IPS-20b (cell line): ENCODE measurements around the gene FAM120B.
"Not testable (repeated sequence)": the region's sequence is repeated elsewhere in the genome, so short reads cannot be mapped to it uniquely, and the experiment has no call there.

ENCODE experiments used
- H3K27ac ChIP-seq: one replicate; pipeline ENCODE4 v1.5.1; 2013; ENCODE audit warnings: low read length
- H3K27me3 ChIP-seq: 2 replicates; pipeline ENCODE4 v1.6.1; 2013; ENCODE audit warnings: mild to moderate bottlenecking, low read length, inconsistent platforms; ENCODE audit not compliant: insufficient read depth
- H3K36me3 ChIP-seq: 2 replicates; pipeline ENCODE4 v1.6.1; 2013; ENCODE audit warnings: low read depth, mild to moderate bottlenecking, inconsistent platforms, low read length, moderate library complexity; ENCODE audit not compliant: insufficient read depth
- H3K4me1 ChIP-seq: 2 replicates; pipeline ENCODE4 v1.6.1; 2013; ENCODE audit warnings: mild to moderate bottlenecking, control low read depth, inconsistent platforms, low read length, moderate library complexity; ENCODE audit not compliant: insufficient read depth
- H3K4me3 ChIP-seq: 2 replicates; pipeline ENCODE4 v1.5.1; 2013; ENCODE audit warnings: mild to moderate bottlenecking, low read length, inconsistent platforms
- H3K9ac ChIP-seq: 2 replicates; pipeline ENCODE4 v1.6.1; 2013; ENCODE audit warnings: low read depth, mild to moderate bottlenecking, inconsistent platforms, low read length, moderate library complexity
- H3K9me3 ChIP-seq: 2 replicates; pipeline ENCODE4 v1.6.1; 2013; ENCODE audit warnings: mild to moderate bottlenecking, low read depth, low read length, inconsistent platforms; ENCODE audit not compliant: insufficient read depth

The FAM120B gene

DNA sequence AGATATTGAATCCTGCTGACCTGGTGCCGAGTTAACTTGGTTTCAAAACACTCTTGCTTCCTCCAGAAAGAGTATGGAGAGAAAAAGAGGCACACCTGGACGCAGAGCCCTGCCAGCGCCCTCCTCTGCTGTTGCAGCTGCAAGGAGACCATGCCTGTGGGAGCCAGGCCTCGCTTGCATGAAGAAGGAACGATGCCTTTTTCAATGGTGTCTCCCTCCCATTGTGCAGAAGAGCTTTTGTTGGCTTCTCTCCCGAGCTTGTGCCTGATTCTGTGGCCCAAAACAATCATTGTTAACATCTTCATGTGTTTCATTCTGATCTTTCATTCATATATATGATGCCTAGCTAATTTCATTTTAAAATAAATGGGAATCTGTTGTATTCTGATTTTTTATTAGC, 98.1 kb downstream of the FAM120B start:
- no peak overlapping the region for H3K27ac ChIP-seq
- H3K27me3 ChIP-seq, result no peaks in the 10 kb centered on the region
- H3K36me3 ChIP-seq, result peaks cover 21% of the 10 kb centered on the region; the same call in 1 of the 2 replicates
- H3K4me3 ChIP-seq, result no peak overlapping the region
- no peak overlapping the region for H3K9ac ChIP-seq
- H3K9me3 ChIP-seq, result no peaks in the 10 kb centered on the region
- peaks cover 19% of the 10 kb centered on the region for H3K4me1 ChIP-seq

DNA sequence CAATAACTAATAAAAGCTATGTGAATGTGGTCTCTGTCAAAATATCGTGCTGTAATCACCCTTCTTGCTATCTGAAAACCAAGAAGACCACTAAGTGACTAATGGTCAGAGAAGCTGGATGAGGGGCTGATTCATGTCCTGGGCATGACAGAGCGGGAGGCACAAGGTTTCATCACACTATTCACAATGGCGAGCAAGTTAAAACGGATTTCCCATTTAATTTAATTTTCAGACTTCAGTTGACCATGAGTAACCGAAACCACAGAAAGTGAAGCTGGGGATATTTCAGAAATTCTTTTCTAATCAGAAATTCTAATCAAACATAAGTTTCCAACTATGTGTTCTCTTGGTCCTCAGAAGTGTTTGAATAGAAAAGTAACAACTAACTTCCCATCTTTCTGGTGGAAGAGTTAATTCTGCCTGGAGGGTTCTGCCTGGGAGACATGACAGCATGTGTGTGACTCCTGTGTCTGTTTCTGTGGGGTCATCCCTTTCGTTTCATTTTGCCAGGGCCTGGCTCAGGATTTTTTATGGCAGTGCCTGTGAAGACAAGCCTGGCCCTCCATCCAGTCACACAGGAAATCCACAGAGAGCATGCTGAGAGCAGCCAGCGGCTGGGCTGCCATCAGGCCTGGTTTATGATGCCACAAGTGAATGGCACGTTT, 98.9 kb downstream of the FAM120B start:
- no peaks in the 10 kb centered on the region for H3K27me3 ChIP-seq
- H3K27ac ChIP-seq, result no peak overlapping the region
- H3K4me3 ChIP-seq, result no peak overlapping the region
- H3K9ac ChIP-seq, result no peak overlapping the region
- H3K4me1 ChIP-seq, result peaks cover 19% of the 10 kb centered on the region
- H3K9me3 ChIP-seq, result no peaks in the 10 kb centered on the region
- peaks cover 21% of the 10 kb centered on the region; the same call in 1 of the 2 replicates for H3K36me3 ChIP-seq

DNA sequence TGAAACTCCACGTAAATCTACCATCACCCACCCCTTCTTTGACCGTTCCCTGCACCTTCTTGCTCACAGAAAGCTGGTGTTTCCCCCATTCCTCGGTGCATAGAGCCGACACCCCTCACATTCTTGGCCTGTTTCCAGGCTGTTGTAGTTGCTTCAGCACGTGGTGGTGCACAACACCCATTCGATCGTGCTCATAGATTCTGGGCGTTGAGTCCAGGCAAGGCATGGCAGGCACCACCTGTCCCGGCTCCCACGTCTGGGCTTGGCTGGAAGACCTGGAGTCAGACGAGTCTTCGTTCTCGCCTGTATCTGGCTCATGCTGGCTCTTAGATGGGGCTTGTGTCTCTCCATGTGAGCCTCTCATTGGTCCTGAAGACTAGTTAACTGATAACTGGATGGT, 100.6 kb downstream of the FAM120B start:
- Histone ChIP-seq H3K27ac (no peak overlapping the region), H3K4me3 (no peak overlapping the region), H3K4me1 (peaks cover 19% of the 10 kb centered on the region), H3K9ac (no peak overlapping the region), H3K9me3 (no peaks in the 10 kb centered on the region), H3K36me3 (peaks cover 15% of the 10 kb centered on the region; the same call in 1 of the 2 replicates), H3K27me3 (no peaks in the 10 kb centered on the region)

DNA sequence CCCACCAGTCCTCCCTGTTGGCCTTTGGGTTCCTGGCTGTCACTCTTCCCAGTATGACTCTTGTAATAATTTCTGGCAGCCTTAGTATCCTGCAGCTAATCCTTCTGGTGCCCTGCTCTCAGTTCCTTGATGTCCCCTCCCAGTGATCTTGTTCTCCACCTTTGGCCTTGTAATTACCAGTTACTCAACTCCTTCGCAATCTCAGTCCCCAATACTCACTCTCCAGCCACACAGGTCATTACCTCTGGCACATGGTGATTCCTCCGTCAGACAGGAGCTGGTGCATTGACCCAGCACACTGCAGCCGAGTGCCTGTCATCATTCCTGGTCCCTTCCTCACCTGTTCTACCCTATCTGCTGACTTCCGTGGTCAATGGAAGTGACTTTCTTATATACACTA, 101.4 kb downstream of the FAM120B start:
- Histone ChIP-seq H3K4me1 (peaks cover 13% of the 10 kb centered on the region), H3K4me3 (no peak overlapping the region), H3K36me3 (peaks cover 15% of the 10 kb centered on the region; the same call in 1 of the 2 replicates), H3K27me3 (no peaks in the 10 kb centered on the region), H3K27ac (no peak overlapping the region), H3K9ac (no peak overlapping the region), H3K9me3 (no peaks in the 10 kb centered on the region)

DNA sequence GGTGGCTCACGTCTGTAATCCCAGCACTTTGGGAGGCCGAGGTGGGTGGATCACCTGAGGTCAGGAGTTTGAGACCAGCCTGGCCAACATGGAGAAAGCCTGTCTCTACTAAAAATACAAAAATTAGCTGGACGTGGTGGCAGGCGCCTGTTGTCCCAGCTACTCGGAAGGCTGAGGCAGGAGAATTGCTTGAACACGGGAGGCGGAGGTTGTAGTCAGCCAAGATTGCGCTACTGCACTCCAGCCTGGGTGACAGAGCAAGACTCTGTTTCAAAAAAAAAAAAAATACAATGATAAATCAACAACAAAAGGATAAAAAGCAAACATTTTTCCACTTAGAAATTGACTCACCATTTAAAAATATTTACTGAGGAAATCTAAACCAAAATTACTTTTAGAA, 103.2 kb downstream of the FAM120B start:
- H3K27ac ChIP-seq, H3K9ac ChIP-seq, H3K9me3 ChIP-seq, H3K27me3 ChIP-seq, H3K4me3 ChIP-seq, H3K4me1 ChIP-seq: not testable (repeated sequence)
- H3K36me3 ChIP-seq, result peaks cover 11% of the 10 kb centered on the region; the same call in 1 of the 2 replicates

DNA sequence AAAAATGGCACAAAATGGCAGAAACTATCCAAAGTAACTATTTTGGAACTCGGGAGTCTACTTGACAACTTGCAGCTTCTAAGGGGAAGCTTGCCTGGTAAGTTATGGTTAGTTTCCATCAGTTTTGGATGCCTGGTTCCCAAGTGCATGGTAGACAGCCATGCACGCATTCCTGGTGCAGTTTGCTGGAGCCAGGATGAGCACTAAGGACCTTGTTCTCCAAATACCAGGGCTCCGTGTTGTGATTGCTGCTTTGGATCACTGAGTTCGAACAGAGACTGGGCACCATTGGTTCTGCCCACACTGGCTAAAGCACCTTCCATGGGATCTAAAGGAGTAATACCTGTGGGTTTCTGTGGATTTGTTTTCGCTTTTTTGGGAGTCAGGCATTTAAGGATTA, 103.7 kb downstream of the FAM120B start:
- no peak overlapping the region for H3K4me3 ChIP-seq

DNA sequence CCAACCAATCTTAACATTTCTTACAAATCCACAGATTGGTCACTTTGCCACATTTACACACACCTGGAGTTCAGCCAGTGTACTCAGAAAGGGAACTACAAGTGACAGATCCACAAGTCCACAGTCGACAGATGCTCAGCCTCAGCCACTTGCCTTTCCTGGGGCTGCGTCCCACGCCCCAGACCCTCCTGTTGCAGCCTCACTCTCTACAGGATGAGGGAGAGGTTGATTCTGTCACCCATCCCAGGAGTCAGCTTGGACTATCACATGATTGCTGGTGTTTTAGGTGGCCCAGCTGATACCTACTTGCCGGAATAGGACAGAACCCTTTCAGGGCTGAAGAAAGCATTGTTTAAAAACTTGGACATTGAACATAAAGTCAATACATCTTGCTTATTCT, 108.8 kb downstream of the FAM120B start:
- H3K4me1 ChIP-seq, result no peaks in the 10 kb centered on the region
- H3K4me3 ChIP-seq, result no peak overlapping the region
- H3K27ac ChIP-seq, result no peak overlapping the region

More for the DNA sequence above, 103.7 kb downstream of the FAM120B start:
- H3K36me3 ChIP-seq, result peaks cover 6% of the 10 kb centered on the region; the same call in 1 of the 2 replicates
- H3K27ac ChIP-seq, result no peak overlapping the region
- no peaks in the 10 kb centered on the region for H3K4me1 ChIP-seq
- no peaks in the 10 kb centered on the region for H3K9me3 ChIP-seq
- H3K27me3 ChIP-seq, result no peaks in the 10 kb centered on the region
- H3K9ac ChIP-seq, result no peak overlapping the region

DNA sequence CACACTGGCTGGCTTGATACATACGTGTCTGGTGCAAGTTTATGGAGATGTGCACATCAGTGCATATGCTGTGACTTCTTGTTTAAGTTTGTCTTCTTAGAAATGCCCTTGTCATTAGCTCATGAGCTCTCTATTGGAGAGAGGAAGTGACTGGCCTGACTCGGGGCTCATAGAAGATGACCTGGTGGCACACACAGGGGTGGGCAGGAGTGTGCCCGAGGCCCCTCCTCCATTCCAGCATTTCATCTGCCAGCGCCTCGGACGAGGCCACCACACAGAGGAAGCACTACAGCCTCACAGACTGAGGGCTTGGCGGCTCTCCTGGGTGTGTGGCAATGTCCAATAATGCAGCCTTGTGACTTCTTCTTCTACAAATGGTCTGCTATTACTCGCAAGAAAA, 109.7 kb downstream of the FAM120B start:
- H3K27me3 ChIP-seq, result no peaks in the 10 kb centered on the region; the same call in 1 of the 2 replicates
- H3K4me3 ChIP-seq, result no peak overlapping the region
- no peak overlapping the region for H3K27ac ChIP-seq
- H3K4me1 ChIP-seq, result no peaks in the 10 kb centered on the region
- no peaks in the 10 kb centered on the region for H3K36me3 ChIP-seq
- no peak overlapping the region for H3K9ac ChIP-seq
- H3K9me3 ChIP-seq, result no peaks in the 10 kb centered on the region

More for the DNA sequence above, 108.8 kb downstream of the FAM120B start:
- H3K9me3 ChIP-seq, result no peaks in the 10 kb centered on the region
- no peak overlapping the region for H3K9ac ChIP-seq
- no peaks in the 10 kb centered on the region for H3K27me3 ChIP-seq
- no peaks in the 10 kb centered on the region for H3K36me3 ChIP-seq

DNA sequence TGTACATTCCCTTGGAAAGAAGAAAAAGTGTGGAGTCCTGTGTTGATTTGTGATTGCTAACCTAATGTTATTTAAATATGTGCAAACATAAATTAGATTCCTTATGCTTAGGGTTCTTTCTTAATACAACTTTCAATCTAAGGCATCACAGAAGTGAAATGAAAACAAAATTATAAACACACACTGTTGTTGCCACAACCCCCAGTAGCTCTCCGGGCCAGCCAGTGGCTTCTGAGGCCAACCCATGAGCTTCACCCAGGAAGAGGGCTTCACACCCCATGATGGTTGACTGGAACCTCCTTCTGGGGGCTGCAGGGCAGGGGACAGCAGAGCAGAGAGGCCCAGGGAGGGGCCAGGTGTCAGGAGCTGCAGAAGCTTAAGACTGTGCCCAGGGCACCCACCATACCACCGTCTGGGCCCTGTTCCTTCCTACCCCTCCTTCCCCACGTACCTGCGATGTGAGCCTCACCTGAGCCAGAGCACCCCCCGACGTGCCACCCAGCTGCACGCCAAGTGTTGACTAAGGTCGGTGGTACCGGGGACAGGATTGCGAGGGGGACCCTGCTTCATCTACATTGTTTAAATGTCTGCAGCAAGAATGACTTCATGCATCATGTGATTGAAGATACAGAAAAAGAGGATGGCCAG, 110.5 kb downstream of the FAM120B start:
- no peaks in the 10 kb centered on the region for H3K4me1 ChIP-seq
- H3K9me3 ChIP-seq, result no peaks in the 10 kb centered on the region
- no peak overlapping the region for H3K27ac ChIP-seq
- H3K9ac ChIP-seq, result no peak overlapping the region
- no peaks in the 10 kb centered on the region; the same call in 1 of the 2 replicates for H3K27me3 ChIP-seq
- H3K4me3 ChIP-seq, result no peak overlapping the region
- H3K36me3 ChIP-seq, result no peaks in the 10 kb centered on the region

DNA sequence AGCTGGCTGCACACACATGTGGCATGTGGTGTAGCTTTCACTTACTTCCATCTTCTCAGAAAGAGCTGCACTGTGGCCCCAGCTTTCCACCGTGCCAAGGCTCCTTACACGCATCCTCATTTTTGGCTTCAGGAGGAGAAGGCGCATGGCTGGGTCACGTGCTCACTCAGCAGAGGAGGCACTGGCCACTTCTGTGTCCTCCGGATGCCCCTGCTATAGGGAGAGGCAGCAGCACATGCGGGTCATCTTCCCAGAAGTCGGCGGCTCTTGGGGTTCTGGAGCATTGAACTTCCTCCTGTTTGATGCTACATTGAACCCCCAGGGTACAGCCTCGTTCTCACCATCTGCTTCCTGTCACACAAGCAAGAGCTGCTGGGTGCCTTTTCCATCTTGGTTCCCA, 111.3 kb downstream of the FAM120B start:
- H3K4me3 ChIP-seq, result no peak overlapping the region
- no peaks in the 10 kb centered on the region for H3K4me1 ChIP-seq
- no peaks in the 10 kb centered on the region for H3K9me3 ChIP-seq
- H3K27me3 ChIP-seq, result no peaks in the 10 kb centered on the region; the same call in 1 of the 2 replicates
- no peak overlapping the region for H3K9ac ChIP-seq
- no peak overlapping the region for H3K27ac ChIP-seq
- H3K36me3 ChIP-seq, result no peaks in the 10 kb centered on the region

DNA sequence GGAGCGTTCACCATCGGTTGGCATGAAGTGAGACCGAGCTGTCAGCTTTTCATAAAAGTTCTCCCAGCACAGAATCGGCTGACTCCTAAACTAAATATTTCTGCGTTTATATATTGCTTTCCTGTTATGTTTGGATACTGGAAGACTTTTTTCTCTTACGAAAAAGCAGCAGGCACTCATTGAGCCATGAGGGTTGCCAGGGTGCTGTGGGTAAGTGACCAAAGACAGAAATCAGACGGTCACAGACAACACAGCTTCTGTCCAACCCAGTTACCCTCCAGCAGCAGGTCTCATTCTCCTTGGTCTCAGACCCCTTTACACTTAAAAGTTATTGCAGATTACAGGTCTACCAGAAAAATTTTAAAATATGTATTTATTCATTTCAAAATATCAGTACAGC, 113.7 kb downstream of the FAM120B start:
- Histone ChIP-seq H3K4me1 (no peaks in the 10 kb centered on the region), H3K36me3 (no peaks in the 10 kb centered on the region), H3K4me3 (no peak overlapping the region), H3K27me3 (no peaks in the 10 kb centered on the region; the same call in 1 of the 2 replicates), H3K9me3 (no peaks in the 10 kb centered on the region), H3K9ac (no peak overlapping the region), H3K27ac (no peak overlapping the region)
